Measurements from ENCODE around the gene RPS18.

DNA sequence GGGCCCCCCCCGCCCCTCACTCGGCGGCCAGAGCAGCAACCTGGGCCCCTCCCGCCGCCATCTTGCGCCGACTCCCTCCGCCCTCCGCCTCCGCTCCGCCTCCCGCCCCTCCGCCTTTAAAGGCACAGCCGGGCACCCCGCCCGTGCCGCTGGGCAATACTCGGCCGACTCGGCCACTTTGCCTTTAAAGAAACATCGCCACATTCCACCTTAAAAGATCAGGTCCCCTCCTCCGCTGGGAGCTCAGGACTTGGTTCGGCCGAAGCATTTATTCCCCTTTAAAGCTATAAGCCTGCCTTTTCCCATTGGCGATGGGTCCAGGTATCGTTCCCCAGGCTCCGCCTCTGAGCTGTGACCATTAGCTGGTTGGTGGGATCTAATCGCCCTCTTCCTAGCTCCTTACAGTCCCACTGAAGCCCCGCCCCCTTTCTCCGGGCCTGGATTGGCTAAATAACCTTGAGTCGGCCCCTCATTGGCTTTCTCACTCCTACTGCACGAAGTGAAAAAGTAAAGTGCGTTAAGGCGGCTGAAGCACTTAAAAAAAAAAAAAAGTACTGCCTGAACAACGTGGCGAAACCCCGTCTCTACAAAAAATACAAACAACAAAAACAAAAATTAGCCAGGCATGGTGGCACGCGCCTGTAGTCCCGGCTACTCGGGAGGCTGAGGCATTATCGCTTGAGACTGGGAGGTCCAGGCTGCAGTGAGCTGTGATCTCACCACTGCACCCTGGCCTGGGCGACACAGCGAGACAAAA lies 46.0 kb downstream of the RPS18 start, which contains the start of gene ZBTB22:
- TF ChIP-seq POLR2A (IDR thresholded peaks at IDR 0.05) (no peak), POLR2AphosphoS5 (IDR thresholded peaks at IDR 0.05; ENCODE audit: insufficient read depth in 1 of 2, low read depth in 1 of 2) (peak; percentile 77 to 91)
- TF ChIP-seq, protein P1, sequence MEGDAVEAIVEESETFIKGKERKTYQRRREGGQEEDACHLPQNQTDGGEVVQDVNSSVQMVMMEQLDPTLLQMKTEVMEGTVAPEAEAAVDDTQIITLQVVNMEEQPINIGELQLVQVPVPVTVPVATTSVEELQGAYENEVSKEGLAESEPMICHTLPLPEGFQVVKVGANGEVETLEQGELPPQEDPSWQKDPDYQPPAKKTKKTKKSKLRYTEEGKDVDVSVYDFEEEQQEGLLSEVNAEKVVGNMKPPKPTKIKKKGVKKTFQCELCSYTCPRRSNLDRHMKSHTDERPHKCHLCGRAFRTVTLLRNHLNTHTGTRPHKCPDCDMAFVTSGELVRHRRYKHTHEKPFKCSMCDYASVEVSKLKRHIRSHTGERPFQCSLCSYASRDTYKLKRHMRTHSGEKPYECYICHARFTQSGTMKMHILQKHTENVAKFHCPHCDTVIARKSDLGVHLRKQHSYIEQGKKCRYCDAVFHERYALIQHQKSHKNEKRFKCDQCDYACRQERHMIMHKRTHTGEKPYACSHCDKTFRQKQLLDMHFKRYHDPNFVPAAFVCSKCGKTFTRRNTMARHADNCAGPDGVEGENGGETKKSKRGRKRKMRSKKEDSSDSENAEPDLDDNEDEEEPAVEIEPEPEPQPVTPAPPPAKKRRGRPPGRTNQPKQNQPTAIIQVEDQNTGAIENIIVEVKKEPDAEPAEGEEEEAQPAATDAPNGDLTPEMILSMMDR (IDR thresholded peaks at IDR 0.05) = no peak

All from vagina (tissue), 2 donors.